ENCODE results near the gene SMARCA4.
A peak's percentile ranks its signal among the peaks of the same experiment; 100 is the strongest.
"Not testable (repeated sequence)": the region's sequence is repeated elsewhere in the genome, so short reads cannot be mapped to it uniquely, and the experiment has no call there.

SMARCA4 gene

DNA sequence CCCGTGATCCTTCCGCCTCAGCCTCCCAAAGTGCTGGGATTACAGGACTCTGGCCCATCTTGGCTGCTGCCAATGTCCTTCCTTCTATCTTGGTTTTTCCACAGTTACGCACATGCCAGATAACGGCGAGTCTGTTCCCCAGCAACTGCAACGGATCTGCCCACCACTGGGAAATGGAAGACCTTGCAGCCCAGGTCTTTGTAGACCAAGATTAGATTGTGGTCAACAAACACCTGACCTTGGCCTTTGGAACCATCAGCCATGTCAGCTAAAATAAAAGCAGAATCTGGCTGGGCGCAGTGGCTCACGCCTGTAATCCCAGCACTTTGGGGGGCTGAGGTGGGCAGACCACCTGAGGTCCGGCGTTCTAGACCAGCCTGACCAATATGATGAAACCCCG lies 118.1 kb downstream of the SMARCA4 start:
- DNase-seq: no peak

DNA sequence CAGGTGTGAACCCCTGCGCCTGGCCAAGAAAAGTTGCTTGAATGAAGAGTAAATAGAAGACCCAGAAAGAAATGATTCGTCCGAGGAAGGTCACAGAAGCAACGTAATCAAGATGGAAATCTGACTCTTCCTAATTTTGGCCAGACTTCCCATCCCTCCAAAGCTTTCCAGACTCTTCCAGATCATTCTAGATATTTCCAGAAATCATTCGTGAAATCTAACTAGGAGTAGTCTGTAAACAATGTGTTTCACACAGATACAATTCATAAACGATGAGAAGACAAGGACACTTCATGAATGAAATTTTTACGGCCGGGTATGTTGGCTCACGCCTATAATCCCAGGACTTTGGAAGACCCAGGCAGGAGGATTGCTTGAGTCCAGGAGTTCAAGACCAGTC lies 119.2 kb downstream of the SMARCA4 start:
- no peak for DNase-seq

DNA sequence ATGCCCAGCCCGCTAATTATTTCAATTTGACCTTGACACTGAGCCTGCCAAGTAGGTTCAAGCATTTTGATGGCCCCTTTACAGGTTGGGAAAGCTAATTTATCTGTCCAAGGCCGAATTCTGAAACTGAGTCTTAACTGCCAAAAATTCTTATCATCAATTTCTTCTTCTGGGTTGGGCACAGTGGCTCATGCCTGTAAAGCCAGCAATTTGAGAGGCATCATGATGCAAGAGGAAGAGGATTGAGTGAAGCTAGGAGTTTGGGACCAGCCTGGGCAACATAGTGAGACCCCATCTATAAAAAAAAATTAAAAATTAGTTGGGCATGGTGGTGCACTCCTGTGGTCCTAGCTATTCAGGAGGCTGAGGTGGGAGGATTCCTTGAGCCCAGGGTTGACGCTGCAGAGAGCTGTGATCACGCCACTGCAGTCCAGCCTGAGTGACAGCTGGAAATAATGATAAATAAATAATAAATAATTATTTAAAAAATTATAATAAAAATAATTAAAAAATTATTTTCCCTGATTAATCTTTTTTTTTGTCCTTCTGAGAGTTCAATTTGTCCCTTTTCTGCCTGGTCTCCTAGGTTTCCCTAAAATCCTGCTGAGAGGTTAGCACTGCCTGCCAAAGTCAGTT lies 127.2 kb downstream of the SMARCA4 start:
- DNase-seq: no peak

DNA sequence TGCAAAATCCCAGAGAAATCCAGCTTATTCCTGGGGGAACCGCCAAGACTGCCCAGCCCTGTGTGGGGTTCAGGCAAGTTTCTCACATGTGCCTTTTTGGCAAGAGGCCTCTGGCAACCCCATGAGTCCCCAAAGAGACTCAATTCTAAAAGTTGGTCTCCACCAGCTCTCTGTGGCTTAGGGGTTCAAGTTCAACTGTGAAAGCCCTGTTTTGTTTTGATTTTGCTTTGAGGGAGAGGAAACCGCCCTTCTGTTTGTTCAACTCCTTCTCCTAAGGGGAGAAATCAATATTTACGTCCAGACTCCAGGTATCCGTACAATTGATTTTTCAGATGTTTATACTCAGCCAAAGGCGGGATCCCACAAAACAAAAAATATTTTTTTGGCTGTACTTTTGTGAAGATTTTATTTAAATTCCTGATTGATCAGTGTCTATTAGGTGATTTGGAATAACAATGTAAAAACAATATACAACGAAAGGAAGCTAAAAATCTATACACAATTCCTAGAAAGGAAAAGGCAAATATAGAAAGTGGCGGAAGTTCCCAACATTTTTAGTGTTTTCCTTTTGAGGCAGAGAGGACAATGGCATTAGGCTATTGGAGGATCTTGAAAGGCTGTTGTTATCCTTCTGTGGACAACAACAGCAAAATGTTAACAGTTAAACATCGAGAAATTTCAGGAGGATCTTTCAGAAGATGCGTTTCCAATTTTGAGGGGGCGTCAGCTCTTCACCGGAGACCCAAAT lies 127.8 kb downstream of the SMARCA4 start:
- DNase-seq: no peak

DNA sequence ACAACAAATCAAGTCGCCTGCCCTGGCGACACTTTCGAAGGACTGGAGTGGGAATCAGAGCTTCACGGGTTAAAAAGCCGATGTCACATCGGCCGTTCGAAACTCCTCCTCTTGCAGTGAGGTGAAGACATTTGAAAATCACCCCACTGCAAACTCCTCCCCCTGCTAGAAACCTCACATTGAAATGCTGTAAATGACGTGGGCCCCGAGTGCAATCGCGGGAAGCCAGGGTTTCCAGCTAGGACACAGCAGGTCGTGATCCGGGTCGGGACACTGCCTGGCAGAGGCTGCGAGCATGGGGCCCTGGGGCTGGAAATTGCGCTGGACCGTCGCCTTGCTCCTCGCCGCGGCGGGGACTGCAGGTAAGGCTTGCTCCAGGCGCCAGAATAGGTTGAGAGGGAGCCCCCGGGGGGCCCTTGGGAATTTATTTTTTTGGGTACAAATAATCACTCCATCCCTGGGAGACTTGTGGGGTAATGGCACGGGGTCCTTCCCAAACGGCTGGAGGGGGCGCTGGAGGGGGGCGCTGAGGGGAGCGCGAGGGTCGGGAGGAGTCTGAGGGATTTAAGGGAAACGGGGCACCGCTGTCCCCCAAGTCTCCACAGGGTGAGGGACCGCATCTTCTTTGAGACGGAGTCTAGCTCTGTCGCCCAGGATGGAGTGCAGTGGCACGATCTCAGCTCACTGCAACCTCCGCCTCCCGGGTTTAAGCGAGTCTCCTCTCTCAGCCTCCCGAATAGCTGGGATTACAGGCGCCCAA lies 128.6 kb downstream of the SMARCA4 start, which contains the start of gene LDLR:
Gene LDLR, plus strand, starts transcription at position 210 of the 760 bp plus-strand sequence. Its CDS starts 86 bp downstream, at position 296.
- DNase-seq: no peak

DNA sequence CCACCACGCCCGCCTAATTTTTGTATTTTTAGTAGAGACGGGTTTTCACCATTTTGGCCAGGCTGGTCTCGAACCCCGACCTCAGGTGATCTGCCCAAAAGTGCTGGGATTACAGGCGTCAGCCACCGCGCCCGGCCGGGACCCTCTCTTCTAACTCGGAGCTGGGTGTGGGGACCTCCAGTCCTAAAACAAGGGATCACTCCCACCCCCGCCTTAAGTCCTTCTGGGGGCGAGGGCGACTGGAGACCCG lies 129.1 kb downstream of the SMARCA4 start:
- DNase-seq: not testable (repeated sequence)

DNA sequence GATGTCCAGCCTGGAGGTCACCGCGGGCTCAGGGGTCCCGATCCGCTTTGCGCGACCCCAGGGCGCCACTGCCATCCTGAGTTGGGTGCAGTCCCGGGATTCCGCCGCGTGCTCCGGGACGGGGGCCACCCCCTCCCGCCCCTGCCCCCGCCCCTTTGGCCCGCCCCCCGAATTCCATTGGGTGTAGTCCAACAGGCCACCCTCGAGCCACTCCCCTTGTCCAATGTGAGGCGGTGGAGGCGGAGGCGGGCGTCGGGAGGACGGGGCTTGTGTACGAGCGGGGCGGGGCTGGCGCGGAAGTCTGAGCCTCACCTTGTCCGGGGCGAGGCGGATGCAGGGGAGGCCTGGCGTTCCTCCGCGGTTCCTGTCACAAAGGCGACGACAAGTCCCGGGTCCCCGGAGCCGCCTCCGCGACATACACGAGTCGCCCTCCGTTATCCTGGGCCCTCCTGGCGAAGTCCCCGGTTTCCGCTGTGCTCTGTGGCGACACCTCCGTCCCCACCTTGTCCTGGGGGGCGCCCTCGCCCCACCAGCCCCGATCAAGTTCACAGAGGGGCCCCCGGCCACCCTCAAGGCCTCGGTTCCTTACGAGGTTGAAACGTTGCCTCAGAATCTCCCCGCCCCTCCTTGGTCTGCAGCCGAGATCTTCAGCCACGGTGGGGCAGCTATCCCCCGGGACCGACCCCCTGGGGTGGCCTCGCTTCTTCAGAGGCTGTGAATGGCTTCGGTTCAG lies 129.6 kb downstream of the SMARCA4 start:
- DNase-seq: peak; percentile 62

DNA sequence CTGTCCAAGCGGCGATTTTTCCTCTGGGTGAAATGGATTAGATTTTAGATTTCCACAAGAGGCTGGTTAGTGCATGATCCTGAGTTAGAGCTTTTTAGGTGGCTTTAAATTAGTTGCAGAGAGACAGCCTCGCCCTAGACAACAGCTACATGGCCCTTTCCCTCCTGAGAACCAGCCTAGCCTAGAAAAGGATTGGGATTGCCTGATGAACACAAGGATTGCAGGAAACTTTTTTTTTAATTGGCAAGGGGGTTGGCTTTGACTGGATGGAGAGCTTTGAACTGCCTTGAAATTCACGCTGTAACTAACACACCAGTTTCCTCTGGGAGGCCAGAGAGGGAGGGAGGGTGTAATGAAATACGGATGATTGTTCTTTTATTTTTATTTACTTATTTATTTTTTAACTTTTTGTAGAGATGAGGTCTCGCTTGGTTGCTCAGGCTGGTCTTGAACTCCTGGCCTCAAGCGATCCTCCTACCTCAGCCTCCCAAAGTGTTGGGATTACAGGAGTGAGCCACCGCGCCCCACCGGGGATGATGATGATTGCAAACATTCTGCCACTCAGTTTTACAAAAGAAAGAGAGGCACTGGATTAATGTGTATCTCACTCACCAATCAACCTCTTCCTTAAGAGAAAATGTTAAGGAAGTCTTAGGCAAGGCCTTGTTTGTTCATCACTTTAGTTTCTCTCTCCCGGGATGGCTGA lies 130.3 kb downstream of the SMARCA4 start:
- no peak for DNase-seq

DNA sequence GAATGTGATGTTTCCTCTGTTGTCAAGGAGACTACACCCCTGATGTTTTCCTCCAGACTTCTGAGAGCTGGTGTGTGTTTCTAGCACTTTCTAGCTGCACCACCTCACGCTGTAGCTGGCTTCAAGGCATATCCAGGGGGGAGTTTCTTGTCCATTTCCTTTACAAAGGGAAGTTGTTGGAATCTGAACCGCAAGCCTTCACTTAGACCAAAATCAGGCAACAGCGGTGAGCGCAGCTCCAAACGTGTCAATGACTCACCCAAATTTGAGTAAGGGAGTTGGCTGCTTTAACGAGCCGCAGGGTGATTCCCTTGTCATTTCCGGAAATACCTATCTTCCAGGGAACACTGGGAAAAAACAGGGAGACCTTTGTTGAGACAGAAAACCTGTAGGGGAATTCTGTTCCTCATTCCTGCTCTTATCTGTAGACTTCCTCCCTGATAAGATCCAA lies 130.9 kb downstream of the SMARCA4 start:
- no peak for DNase-seq

DNA sequence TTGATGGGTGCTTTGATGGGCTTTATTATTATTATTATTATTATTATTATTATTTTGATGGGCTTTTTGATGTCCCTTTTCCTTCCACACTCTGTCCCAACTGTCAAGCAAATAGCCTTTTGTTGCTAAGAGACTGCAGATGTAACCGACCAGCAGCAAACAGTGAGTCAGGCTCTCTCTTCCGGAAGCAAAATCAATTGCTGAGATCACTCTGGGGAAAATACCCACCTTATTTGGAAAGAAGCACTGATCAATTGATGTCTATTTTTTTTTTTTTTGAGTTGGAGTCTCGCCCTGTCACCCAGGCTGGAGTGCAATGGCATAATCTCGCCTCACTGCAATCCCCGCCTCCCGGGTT lies 131.3 kb downstream of the SMARCA4 start:
- DNase-seq: no peak

DNA sequence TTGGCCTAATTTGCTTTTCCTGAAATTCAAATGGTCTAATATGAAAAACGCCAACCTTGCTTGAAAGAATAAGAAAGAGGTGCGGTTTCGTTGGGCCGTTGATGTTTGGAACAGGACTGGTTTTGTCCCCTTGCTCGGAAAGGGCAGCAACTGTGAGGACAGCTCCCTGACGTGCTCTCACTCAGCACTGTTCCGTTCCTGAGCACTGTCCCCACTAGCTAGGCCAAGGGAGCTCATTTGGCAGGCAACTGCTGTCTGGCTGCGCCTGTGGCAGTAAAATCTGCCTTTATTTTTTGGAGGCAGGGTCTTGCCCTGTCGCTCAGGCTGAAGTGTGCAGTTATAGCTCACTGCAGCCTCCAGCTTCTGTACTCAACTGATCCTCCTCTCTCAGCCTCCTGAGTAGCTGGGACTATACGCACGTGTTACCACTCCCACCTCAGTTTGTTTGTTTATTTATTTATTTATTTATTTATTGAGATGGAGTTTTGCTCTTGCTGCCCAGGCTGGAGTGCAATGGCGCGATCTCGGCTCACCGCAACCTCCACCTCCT lies 132.9 kb downstream of the SMARCA4 start:
- no peak for DNase-seq

DNA sequence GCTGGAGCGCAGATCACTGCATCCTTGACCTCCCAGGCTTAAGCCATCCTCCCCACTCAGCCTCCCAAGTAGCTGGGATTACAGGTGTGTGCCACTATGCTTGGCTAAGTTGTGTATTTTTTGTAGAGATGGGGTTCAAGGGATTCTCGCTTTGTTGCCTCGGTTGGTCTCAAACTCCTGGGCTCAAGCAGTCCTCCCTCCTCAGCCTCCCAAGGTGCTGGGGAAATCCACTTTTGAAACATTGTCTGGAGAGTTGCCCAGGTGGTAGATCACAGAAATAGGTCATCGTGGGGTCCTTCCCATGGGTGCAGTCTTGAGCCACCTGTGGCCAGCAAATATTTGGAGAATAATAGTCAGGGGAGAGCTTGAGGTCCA lies 133.7 kb downstream of the SMARCA4 start:
- DNase-seq: no peak

DNA sequence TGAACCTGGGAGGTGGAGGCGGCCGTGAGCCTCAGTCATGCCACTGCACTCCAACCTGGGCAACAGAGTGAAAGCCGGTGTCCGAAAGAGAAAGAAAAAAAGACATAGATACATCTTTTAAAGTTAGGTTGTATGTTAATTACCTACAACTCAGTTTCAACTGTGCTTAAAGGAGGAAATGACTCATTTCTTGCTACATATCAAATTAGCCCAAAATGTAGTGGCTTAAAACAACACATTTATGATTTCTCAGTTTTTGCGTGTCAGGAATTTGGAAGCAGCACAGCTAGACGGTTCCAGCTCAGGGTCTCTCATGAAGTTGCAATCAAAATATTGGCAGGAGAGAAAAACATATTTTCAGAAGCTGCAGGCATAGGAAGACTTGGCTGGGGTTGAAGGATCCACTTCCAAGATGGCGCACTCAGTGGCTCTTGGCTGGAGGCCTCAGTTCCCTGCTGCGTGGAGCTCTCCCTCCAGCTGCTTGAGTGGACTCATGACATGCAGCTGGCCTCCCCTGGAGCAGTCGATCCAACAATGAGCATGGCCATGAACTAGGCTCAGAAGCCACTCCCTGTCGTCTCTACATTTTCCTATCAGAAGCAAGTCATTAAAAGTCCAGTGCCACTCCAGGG lies 135.5 kb downstream of the SMARCA4 start:
- no peak for DNase-seq

DNA sequence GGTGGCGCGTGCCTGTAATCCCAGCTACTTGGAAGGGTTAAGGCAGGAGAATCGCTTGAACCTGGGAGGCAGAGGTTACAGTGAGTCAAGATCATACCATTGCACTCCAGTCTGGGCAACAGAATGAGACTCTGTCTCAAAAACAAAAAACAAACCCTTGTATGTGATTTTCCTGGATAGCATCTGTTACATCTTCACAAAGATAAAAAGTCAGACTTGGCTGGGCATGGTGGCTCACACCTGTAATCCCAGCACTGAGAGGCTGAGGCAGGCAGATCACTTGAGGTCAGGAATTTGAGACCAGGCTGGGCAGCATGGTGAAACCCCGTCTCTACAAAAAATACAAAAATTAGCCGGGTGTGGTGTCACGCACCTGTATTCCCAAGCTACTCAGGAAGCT lies 136.5 kb downstream of the SMARCA4 start:
- not testable (repeated sequence) for DNase-seq

DNA sequence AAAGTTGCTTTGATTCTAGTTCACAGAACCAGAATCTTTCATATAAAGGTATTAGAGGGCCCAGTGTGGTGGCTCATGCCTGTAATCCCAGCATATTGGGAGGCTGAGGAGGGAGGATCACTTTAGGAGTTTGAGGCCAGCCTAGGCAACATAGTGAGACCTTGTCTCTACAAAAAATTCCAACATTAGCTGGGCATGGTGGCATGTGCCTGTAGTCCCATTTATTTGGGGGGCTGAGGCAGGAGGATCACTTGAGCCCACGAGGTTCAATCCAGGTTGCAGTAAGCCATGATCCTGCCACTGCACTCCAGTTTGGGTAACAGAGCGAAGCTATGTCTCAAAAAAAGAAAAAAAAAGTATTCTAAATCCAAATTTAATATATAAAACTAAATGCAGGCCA lies 137.5 kb downstream of the SMARCA4 start:
- DNase-seq: no peak

DNA sequence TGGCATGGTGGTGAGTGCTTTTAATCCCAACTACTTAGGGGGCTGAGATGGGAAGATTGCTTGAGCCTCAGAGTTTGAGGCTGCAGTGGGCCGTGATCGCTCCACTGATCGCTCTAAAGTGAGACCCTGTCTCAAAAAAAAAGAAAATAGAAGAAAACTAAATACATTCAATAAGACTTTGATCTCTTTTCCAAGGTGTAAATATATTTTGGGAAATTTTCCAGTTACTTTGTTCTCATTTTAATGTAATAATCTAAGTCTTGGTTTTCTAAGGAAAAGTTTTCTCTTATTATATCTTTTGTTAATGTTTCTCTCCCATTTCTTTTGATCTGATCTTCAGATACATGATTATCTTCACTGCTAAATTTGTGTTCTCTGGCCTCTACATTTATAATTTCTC lies 138.0 kb downstream of the SMARCA4 start:
- no peak for DNase-seq

DNA sequence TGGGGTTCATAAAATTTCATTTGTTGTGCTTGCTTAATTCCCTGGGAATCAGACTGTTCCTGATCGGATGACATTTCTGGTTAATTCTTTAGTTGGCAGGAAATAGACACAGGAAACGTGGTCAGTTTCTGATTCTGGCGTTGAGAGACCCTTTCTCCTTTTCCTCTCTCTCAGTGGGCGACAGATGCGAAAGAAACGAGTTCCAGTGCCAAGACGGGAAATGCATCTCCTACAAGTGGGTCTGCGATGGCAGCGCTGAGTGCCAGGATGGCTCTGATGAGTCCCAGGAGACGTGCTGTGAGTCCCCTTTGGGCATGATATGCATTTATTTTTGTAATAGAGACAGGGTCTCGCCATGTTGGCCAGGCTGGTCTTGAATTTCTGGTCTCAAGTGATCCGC lies 139.2 kb downstream of the SMARCA4 start:
- no peak for DNase-seq

DNA sequence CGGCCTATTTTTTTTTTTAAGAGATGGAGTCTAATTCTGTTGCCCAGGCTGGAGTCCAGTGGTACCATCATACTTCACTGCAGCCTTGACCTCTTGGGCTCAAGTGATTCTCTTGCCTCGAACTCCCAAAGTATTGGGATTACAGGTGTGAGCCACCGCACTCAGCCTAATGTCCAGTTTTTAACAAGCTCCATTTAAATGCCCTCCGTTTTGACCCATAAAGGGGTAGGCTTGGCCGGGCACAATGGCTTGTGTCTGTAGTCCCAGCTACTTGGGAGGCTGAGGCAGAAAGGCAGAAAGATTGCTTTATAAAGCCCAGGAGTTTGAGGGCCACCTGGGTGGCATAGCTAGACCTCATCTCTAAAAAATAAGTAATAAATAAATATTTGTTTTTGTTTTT lies 140.2 kb downstream of the SMARCA4 start:
- DNase-seq: no peak

DNA sequence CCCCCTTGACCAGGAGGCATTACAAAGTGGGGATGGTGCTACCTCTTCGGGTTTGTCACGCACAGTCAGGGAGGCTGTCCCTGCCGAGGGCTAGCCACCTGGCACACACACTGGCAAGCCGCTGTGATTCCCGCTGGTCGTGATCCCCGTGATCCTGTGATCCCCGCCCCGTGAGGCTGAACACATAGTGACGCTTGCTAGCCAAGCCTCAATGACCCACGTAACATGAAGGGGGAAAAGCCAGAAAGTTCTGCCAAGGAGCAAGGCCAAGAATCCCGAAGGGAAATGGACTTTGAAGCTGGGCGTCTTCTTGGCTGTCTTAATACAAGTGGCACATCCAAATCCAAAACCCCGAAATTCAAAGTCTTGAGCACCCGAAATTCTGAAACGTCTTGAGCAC lies 142.1 kb downstream of the SMARCA4 start:
- DNase-seq: no peak

DNA sequence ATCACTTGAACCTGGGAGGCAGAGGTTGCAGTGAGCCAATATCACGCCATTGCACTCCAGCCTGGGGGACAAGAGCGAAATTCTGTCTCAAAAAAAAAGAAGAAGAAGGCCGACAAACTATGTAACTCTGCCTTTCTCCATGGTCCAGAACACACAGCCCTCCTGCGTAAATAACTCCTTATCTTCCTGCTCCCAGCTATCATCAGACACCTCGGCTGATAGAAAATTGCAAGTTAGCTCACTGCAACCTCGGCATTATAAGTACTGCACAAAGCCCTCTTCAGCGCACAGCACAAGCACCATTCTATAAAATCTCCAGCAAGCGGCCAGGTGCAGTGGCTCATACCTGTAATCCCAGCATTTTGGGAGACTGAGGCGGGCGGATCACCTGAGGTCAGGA lies 142.8 kb downstream of the SMARCA4 start:
- not testable (repeated sequence) for DNase-seq

DNA sequence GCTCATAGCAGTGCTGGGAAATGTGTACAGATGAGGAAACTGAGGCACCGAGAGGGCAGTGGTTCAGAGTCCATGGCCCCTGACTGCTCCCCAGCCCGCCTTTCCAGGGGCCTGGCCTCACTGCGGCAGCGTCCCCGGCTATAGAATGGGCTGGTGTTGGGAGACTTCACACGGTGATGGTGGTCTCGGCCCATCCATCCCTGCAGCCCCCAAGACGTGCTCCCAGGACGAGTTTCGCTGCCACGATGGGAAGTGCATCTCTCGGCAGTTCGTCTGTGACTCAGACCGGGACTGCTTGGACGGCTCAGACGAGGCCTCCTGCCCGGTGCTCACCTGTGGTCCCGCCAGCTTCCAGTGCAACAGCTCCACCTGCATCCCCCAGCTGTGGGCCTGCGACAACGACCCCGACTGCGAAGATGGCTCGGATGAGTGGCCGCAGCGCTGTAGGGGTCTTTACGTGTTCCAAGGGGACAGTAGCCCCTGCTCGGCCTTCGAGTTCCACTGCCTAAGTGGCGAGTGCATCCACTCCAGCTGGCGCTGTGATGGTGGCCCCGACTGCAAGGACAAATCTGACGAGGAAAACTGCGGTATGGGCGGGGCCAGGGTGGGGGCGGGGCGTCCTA lies 144.3 kb downstream of the SMARCA4 start:
- DNase-seq: no peak

DNA sequence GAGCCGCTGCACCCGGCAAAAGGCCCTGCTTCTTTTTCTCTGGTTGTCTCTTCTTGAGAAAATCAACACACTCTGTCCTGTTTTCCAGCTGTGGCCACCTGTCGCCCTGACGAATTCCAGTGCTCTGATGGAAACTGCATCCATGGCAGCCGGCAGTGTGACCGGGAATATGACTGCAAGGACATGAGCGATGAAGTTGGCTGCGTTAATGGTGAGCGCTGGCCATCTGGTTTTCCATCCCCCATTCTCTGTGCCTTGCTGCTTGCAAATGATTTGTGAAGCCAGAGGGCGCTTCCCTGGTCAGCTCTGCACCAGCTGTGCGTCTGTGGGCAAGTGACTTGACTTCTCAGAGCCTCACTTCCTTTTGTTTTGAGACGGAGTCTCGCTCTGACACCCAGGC lies 145.6 kb downstream of the SMARCA4 start:
- DNase-seq: no peak

Measured in cortex of kidney (tissue), 1 donor.